ENCODE results near the gene BABAM2. TPM values are rescaled to one million over a fixed set of nuclear protein-coding genes. Genes with fewer than 3 reads are reported as not detected.

The BABAM2 gene
- total RNA-seq, 4 donors from 2014 or later, result 33.3 to 48.9 (median 37.9) TPM

DNA sequence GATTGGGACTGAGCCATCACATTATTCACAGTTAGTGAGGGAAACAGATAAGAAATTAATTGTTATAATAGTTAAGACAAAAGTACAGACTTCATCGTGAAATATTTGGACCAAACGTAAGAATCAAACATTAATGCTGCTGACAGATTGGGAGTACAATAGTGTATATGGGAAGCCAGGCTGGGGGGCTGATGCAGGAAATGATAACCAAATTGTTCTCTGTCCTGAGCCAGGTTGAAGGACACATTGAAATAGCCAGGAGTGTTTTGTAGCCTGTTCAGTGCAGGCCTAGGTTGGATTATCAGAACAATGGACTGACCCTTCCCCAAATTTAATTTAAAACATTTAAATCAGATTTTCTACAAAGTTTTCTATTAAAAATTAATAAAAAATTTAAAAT, 203.2 kb downstream of the BABAM2 start:
- no peaks in the 10 kb centered on the region for H3K36me3 ChIP-seq
- 85 to 100% methylated on average over 2 of the region's 2 CpGs for WGBS, 2 donors (ENCODE audit: low coverage in 1 of 2)
- H3K4me3 ChIP-seq, result no peak overlapping the region
- no peaks in the 10 kb centered on the region for H3K9me3 ChIP-seq
- intact Hi-C loops (cut with DNase I; ENCODE audit: low total_unique reads) (no loop called here), in situ Hi-C loops (cut with MboI; ENCODE audit: low pct_ligation_motif_present in 1 of 4, low pct_unique_long_range_greater_than_20kb in 1 of 4, low sequenced_read_pairs in 3 of 4) (no loop called here)
- no peak for DNase-seq
- no peak overlapping the region for H3K27ac ChIP-seq
- H3K27me3 ChIP-seq, result no peaks in the 10 kb centered on the region
- peaks cover 0 to 18% (median 4%) of the 10 kb centered on the region in 4 donors for H3K4me1 ChIP-seq
- TF ChIP-seq, protein P1, sequence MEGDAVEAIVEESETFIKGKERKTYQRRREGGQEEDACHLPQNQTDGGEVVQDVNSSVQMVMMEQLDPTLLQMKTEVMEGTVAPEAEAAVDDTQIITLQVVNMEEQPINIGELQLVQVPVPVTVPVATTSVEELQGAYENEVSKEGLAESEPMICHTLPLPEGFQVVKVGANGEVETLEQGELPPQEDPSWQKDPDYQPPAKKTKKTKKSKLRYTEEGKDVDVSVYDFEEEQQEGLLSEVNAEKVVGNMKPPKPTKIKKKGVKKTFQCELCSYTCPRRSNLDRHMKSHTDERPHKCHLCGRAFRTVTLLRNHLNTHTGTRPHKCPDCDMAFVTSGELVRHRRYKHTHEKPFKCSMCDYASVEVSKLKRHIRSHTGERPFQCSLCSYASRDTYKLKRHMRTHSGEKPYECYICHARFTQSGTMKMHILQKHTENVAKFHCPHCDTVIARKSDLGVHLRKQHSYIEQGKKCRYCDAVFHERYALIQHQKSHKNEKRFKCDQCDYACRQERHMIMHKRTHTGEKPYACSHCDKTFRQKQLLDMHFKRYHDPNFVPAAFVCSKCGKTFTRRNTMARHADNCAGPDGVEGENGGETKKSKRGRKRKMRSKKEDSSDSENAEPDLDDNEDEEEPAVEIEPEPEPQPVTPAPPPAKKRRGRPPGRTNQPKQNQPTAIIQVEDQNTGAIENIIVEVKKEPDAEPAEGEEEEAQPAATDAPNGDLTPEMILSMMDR (IDR thresholded peaks at IDR 0.05), result no peak
- TF ChIP-seq POLR2A (IDR thresholded peaks at IDR 0.05) (no peak), EP300 (IDR thresholded peaks at IDR 0.05; ENCODE audit: low read depth) (no peak), POLR2AphosphoS5 (IDR thresholded peaks at IDR 0.05) (no peak)

DNA sequence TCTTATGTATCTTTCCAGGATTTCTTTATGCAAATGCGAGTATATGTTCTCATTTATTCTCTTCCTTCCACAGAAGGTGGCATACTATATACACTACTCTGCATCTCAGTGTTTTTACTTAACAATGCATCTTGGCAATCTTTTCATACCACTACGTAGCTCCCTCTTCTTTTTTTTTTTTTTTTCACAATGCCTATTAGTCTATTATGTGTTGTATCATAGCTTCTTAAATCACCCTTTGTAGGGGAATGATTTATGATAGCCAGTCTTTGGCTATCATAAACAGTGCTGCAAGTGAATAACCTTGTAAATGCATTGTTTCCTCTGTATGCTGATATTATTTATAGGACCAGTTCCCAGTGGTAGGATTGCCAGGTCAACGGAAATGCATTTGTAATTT, 204.2 kb downstream of the BABAM2 start:
- H3K4me1 ChIP-seq, result peaks cover 0 to 10% (median 4%) of the 10 kb centered on the region in 4 donors
- H3K4me3 ChIP-seq, result no peak overlapping the region
- H3K36me3 ChIP-seq, result no peaks in the 10 kb centered on the region
- 60 to 64% methylated on average over 2 to 3 of the region's 3 CpGs for WGBS, 2 donors (ENCODE audit: low coverage in 1 of 2)
- H3K27me3 ChIP-seq, result no peaks in the 10 kb centered on the region
- H3K27ac ChIP-seq, result no peak overlapping the region
- no peaks in the 10 kb centered on the region for H3K9me3 ChIP-seq
- intact Hi-C loops (cut with DNase I; ENCODE audit: low total_unique reads) (no loop called here), in situ Hi-C loops (cut with MboI; ENCODE audit: low pct_ligation_motif_present in 1 of 4, low pct_unique_long_range_greater_than_20kb in 1 of 4, low sequenced_read_pairs in 3 of 4) (no loop called here)
- DNase-seq, result no peak
- TF ChIP-seq EP300 (IDR thresholded peaks at IDR 0.05; ENCODE audit: low read depth) (no peak), POLR2A (IDR thresholded peaks at IDR 0.05) (no peak), POLR2AphosphoS5 (IDR thresholded peaks at IDR 0.05) (no peak)
- TF ChIP-seq, protein P1 (IDR thresholded peaks at IDR 0.05), result no peak

DNA sequence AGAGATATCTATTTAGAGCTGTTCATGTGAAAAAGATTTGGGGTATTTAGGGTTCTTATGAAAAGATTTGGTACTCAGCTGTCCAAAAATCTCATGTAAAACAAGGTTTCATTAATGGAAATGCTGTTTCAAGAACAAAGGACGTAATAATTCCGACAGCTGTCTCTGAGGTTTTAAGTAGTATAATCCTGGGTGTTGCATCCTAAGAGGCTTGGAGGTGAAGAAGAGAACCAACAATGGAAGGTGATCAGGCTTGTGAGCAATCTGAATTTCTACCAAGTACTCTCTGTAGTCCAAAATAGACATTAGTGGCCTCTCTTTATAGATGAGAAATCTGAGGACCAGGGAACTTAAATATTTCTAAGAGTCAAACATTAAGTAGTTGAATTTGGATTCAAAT, 205.1 kb downstream of the BABAM2 start:
- TF ChIP-seq, protein P1 (IDR thresholded peaks at IDR 0.05), result no peak
- TF ChIP-seq POLR2AphosphoS5 (IDR thresholded peaks at IDR 0.05) (no peak), POLR2A (IDR thresholded peaks at IDR 0.05) (no peak), EP300 (IDR thresholded peaks at IDR 0.05; ENCODE audit: low read depth) (no peak)
- WGBS, 2 donors (ENCODE audit: low coverage in 1 of 2), result 83 to 94% methylated on average over 2 of the region's 2 CpGs
- intact Hi-C loops (cut with DNase I; ENCODE audit: low total_unique reads) (no loop called here), in situ Hi-C loops (cut with MboI; ENCODE audit: low pct_ligation_motif_present in 1 of 4, low pct_unique_long_range_greater_than_20kb in 1 of 4, low sequenced_read_pairs in 3 of 4) (no loop called here)
- peaks cover 0 to 9% (median 4%) of the 10 kb centered on the region in 4 donors for H3K4me1 ChIP-seq
- no peaks in the 10 kb centered on the region for H3K36me3 ChIP-seq
- H3K27ac ChIP-seq, result no peak overlapping the region
- no peak for DNase-seq
- no peak overlapping the region for H3K4me3 ChIP-seq
- no peaks in the 10 kb centered on the region for H3K27me3 ChIP-seq
- H3K9me3 ChIP-seq, result no peaks in the 10 kb centered on the region

DNA sequence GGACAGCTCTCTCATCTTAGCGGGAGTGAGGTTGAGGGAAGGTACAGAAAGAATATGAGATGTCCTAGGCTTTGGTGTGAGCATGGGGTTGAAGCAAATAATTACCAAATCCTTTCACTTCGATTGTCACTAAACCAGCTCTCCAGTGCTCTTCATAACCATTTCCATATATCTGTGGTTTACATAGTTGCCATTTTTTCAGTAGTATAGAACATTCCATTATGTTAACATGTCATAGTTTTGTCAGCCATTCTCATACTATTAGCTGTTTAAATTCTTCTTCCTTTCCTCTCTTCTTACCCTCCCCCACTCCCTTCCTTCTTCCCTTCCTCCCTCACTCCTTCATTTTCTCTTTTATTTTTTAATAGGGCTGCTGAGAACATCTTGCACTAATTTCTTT, 205.9 kb downstream of the BABAM2 start:
- TF ChIP-seq POLR2AphosphoS5 (IDR thresholded peaks at IDR 0.05) (no peak), EP300 (IDR thresholded peaks at IDR 0.05; ENCODE audit: low read depth) (no peak), POLR2A (IDR thresholded peaks at IDR 0.05) (no peak)
- TF ChIP-seq, protein P1 (IDR thresholded peaks at IDR 0.05), result no peak
- in situ Hi-C loops (cut with MboI; ENCODE audit: low pct_ligation_motif_present in 1 of 4, low pct_unique_long_range_greater_than_20kb in 1 of 4, low sequenced_read_pairs in 3 of 4) (no loop called here), intact Hi-C loops (cut with DNase I; ENCODE audit: low total_unique reads) (no loop called here)
- H3K4me1 ChIP-seq, result peaks cover 0 to 8% (median 4%) of the 10 kb centered on the region in 4 donors
- no peaks in the 10 kb centered on the region for H3K27me3 ChIP-seq
- DNase-seq, result no peak
- no peak overlapping the region for H3K4me3 ChIP-seq
- no peaks in the 10 kb centered on the region for H3K36me3 ChIP-seq
- WGBS, 2 donors (ENCODE audit: low coverage in 1 of 2), result 93 to 100% methylated on average over 2 of the region's 2 CpGs
- H3K27ac ChIP-seq, result no peak overlapping the region
- H3K9me3 ChIP-seq, result no peaks in the 10 kb centered on the region

All from transverse colon (tissue), 4 donors.